Occipital lobe (tissue), 2 donors: Measurements from ENCODE around the gene CYP3A5. TPM values are rescaled to one million over a fixed set of nuclear protein-coding genes. Genes with fewer than 3 reads are reported as not detected.
"Not testable (repeated sequence)": the region's sequence is repeated elsewhere in the genome, so short reads cannot be mapped to it uniquely, and the experiment has no call there.

Experiments
- DNase-seq: peaks from one replicate; lab custom pipeline; 2025; lab: John Stamatoyannopoulos, UW
- total RNA-seq: library from RNA; depleted of rRNA; stranded (reverse); fragments of >200 nt; gene quantifications from one replicate; pipeline ENCODE4 v1.2.3, GENCODE V29; 2014

Gene CYP3A5
- total RNA-seq, 1 donor from 2014 or later: 1.6 TPM

GRCh38 chr7:99642027-99642426, 37.8 kb downstream of the CYP3A5 start:
- no peak for DNase-seq

- no peak for DNase-seq
These were observed 40.5 kb downstream of the CYP3A5 start for GRCh38 chr7:99639267-99639666.

GRCh38 chr7:99638731-99639130, 41.1 kb downstream of the CYP3A5 start:
- no peak for DNase-seq

GRCh38 chr7:99637414-99637813, 42.4 kb downstream of the CYP3A5 start:
- not testable (repeated sequence) for DNase-seq

- DNase-seq: no peak
These were observed 48.3 kb downstream of the CYP3A5 start for GRCh38 chr7:99631295-99632109.

- DNase-seq: no peak
These were observed 50.2 kb downstream of the CYP3A5 start for GRCh38 chr7:99629643-99630042.

- DNase-seq: no peak
These were observed 51.0 kb downstream of the CYP3A5 start for GRCh38 chr7:99628471-99629465.

GRCh38 chr7:99627513-99627912, 52.3 kb downstream of the CYP3A5 start:
- DNase-seq: no peak

- no peak for DNase-seq
These were observed 53.1 kb downstream of the CYP3A5 start for GRCh38 chr7:99626661-99627060.

GRCh38 chr7:99625961-99626360, 53.8 kb downstream of the CYP3A5 start:
- DNase-seq: no peak

- no peak for DNase-seq
These were observed 54.5 kb downstream of the CYP3A5 start for GRCh38 chr7:99625321-99625720.

- DNase-seq: no peak
These were observed 55.3 kb downstream of the CYP3A5 start for GRCh38 chr7:99624484-99624883.

- no peak for DNase-seq
These were observed 55.9 kb downstream of the CYP3A5 start for GRCh38 chr7:99623702-99624447.

- no peak for DNase-seq
These were observed 56.6 kb downstream of the CYP3A5 start for GRCh38 chr7:99623091-99623693.

- DNase-seq: no peak
These were observed 57.2 kb downstream of the CYP3A5 start for GRCh38 chr7:99622596-99622995.

- DNase-seq: no peak
These were observed 58.5 kb downstream of the CYP3A5 start for GRCh38 chr7:99621271-99621670.

GRCh38 chr7:99619571-99620130, 60.1 kb downstream of the CYP3A5 start:
- no peak for DNase-seq

- DNase-seq: no peak
These were observed 61.1 kb downstream of the CYP3A5 start for GRCh38 chr7:99618726-99619125.

- no peak for DNase-seq
These were observed 62.5 kb downstream of the CYP3A5 start for GRCh38 chr7:99617192-99617781.
